HG02798 (cell line): ENCODE results near the gene FAM181A.
A peak's percentile ranks its signal among the peaks of the same experiment; 100 is the strongest.

Experiments
- ATAC-seq: cut with Tn5 transposase; IDR thresholded peaks from one replicate; pipeline ENCODE4 v1.9.1; 2021; ENCODE audit warnings: mild to moderate bottlenecking; ENCODE audit not compliant: unreplicated experiment, poor library complexity

FAM181A gene

DNA sequence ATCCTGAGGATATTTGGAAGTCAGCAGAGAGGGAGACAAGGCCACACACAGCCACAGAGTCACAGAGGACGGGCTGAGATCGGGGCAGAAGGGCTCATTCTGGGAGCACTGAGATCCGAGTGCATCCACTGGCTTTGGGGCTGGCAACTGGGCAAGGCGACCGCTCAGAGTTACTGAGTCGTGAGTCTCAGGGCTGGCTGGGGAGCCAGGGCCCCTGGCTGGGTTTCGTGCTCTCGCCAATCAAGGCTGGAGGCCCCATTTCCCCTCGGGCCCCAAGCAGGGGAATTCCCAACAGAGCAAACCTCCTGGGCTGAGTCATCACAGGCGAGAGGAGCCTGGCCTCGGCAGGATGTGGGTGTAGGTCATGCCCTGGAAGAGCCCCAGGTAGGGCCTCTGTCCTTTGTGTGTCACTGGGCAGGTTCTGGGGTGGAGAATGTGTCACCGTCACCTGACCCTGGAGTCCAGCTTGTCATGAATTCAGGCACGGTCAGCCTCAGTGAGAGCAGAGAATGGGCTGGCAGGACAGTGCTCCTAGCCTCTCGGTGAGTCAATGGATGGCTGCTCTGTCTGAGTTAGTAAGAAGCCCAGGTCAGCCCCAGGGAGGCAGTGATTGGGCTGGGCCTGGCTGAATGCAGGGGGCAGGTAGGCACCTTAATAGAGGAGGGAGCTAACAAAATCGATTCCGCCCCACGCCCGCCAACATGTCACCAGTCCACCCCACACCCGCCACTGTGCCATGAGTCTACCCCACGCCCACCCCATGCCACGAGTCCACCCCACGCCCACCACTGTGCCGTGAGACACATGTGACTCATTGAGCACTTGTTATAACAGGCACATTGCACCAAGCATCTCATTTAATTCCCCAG, 32.3 kb downstream of the FAM181A start:
- peak; percentile 77 for ATAC-seq

DNA sequence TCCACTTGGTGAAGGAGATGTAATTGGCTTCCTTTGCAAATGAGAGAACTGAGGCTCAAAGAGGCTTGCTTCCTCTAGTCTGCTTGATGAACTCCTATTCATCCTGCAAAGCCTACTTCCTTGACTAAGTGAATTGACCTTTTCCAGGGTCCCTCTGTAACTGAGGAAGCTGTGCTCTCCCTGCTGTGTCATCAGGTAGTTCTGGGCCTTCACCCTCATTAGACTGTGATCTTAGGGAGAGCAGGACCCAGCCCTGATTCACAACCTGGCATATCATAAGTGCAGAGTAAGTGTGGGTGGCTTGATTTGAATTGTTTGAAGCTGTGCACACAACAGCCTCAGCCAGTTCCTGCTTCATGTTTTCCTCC, 32.9 kb downstream of the FAM181A start:
- ATAC-seq = no peak

DNA sequence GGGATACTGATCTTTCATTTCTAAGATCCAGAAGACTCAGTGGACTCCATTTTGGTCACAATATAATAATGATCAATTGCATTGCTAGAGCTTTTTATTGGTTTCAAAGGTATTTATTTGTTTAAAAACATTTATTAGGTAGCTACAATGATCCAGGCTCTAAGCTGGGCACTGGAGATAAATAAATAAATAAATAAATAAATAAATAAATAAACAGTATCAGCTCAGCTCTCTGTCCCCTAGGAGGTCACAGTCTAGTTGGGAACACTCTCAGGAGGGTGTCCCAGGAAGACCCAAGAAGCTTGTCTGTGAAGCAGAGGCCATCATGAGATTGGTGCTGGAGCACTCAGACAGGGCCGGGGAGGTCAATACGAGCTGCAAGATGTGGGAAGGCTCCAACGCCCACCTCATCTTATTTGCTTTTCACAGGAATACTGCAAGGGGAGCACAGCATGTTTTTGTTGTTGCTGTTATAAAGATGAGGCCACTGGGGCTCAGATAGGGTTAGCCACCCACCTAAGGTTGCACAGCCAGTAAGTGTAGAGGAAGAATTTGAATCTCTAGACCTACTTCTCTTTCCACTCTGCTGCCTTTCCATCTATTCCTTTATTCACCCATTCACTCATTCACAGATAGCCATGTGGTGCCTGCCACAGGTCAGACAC, 33.8 kb downstream of the FAM181A start:
- no peak for ATAC-seq

- ATAC-seq = no peak
Measured at GRCh38 chr14:93961620-93962019, 34.5 kb downstream of the FAM181A start.

DNA sequence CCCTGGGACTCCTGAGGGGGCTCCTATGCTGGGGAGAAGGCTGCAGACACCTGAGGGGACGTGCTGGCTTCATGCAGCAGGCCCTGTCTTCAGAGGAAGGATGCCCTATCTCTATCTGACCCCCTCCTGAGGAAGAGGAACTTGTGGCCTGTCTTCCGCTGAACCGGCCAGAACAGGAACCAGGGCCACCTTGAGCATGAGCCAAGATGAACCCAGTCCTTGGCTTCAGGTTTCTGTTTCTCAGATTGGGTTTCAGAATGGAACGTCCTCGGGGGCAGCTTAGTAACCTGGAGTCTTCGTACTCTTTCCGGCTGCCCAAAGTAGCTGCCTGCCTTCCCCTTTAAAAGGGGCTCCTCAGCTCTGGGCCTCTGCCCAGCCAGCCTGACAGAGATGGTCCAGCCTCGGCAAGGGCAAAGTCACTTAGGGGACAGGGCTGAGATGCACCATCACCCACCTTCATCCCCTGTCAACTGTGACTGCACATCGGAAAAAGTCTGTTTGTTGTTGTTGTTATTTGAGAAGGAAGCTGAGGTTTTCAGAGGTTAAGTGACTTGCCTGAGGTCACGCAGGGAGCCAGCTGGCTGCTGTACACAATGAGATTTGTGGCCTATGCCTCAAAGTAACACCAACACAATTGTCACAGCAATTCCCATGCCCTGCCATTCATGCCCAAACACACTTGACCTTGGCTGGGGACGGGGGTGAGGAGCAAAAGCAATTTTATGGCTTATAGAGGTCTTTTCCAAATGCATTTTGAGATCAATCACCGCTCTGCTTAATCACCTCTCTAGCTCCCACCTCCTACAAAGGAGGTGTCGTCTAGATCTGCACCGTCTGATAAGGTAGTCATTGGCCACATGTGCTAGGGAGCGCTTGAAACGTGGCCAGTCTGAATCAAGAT, 35.8 kb downstream of the FAM181A start:
- peak; percentile 45 for ATAC-seq

DNA sequence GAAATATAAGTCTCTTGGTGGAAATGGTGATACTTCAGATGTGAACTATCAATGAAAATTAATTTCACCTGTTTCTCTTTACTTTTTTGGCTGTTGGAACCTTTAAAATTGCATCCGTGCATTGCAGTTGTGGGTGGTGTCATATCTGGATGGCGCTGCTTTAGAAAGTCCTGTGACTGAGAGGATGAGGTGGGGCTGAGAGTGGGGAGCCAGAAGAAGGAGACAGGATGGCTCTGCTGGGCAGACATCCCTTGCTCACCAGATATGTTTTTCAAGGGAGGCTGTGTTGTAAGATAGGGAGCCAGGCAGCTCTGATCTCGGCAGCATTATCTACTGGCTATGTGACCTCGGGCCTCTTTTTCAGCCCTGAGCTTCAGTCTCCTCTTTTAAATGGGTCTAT, 36.5 kb downstream of the FAM181A start:
- ATAC-seq = no peak

- no peak for ATAC-seq
Measured at GRCh38 chr14:93964281-93964680, 37.1 kb downstream of the FAM181A start.

DNA sequence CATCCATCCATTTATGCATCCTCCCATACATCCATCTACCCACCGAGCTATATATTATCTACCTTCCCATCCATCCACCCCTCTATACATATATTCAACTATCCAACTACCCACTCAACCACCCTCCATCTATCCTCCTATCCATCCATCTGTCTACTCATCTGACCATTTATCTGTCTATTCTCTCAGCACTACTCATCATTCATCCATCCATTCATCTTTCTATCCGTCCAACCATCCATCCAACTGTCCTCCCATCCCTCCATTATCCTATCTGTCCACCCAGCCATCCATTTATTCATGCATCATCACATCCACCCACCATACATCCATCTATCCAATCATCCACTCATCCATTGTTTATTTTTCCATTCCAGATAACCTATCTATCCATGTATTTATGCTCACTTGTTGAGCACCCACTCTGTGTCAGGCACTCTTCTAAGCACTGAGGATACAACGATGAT, 37.7 kb downstream of the FAM181A start:
- no peak for ATAC-seq

DNA sequence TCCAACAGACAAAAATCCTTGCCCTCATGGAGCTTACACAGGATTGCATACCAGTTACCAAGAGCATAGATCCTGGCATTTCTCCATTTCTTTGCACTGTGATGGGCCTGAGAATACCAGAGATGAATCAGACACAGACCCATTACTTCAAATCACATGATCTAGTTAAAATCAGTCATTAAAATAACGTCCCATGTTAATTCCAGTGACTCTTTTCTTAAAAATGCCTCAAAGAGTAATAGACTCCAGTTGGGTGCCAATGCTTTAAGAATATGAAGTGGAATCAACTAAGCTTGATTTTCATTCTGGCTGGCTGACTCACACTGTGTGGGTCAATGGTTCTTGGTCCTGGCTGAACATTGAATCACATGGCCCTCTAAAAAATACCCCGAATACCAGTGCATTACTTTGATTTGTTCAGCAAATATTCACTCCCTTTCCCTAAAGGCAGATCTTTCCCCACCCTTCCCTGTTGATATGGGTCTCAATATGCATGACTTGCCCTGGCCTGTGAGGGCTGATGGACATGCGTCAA, 38.2 kb downstream of the FAM181A start:
- ATAC-seq = no peak

GRCh38 chr14:93965946-93966474, 38.9 kb downstream of the FAM181A start:
- ATAC-seq = no peak

GRCh38 chr14:93967637-93968250, 40.6 kb downstream of the FAM181A start:
- peak; percentile 39 for ATAC-seq

- no peak for ATAC-seq
Measured at GRCh38 chr14:93969082-93969828, 42.1 kb downstream of the FAM181A start.

DNA sequence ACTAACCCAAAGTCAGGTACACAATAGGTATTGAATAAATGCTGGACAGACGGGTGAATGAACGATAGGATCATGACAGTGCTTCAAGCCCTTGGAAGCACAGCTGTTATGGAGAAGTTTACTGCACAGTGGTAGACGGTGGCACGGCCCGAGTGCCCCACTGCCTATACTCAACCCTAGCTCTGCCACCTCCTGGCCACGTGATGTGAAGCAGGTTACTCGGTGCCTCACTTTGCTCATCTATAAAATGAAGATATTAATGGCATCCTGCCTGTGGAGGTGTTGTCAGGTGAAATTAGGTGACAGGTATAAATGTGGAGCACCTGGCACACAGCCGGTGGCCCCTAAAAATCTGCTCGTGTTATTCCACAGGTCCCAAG, 43.4 kb downstream of the FAM181A start:
- peak; percentile 24 for ATAC-seq

- peak; percentile 43 for ATAC-seq
Measured at GRCh38 chr14:93970965-93971634, 44.0 kb downstream of the FAM181A start.

GRCh38 chr14:93971635-93972027, 44.5 kb downstream of the FAM181A start:
- no peak for ATAC-seq

GRCh38 chr14:93972618-93973205, 45.6 kb downstream of the FAM181A start:
- no peak for ATAC-seq

GRCh38 chr14:93973607-93974006, 46.5 kb downstream of the FAM181A start:
- ATAC-seq = no peak

GRCh38 chr14:93974299-93974698, 47.2 kb downstream of the FAM181A start:
- ATAC-seq = no peak
